Small intestine (tissue), 7 donors: Measurements from ENCODE around the gene RNF227. TPM values are rescaled to one million over a fixed set of nuclear protein-coding genes. Genes with fewer than 3 reads are reported as not detected.

Experiments
- DNase-seq, 2 donors: peaks; one replicate each; pipeline versions ENCODE4 v3.0.0 to v3.0.0-alpha.2; 2013
- FAIRE-seq: peaks from 2 replicates; lab custom pipeline; 2012; peaks lifted over from hg19 to GRCh38; lab: Jason Lieb, UNC
- H3K27ac ChIP-seq, 3 donors: one replicate each; pipeline ENCODE4 v1.5.1; 2013; ENCODE audit warnings: low read length in 2 of 3, mild to moderate bottlenecking in 2 of 3, control low read depth in 1 of 3, inconsistent platforms in 1 of 3, low read depth in 1 of 3, moderate library complexity in 1 of 3
- H3K27me3 ChIP-seq, 3 donors: one replicate each; pipeline ENCODE4 v1.6.1; 2013; ENCODE audit warnings: low read length in 3 of 3, inconsistent platforms in 1 of 3; ENCODE audit not compliant: control insufficient read depth in 3 of 3, insufficient read depth in 3 of 3
- H3K36me3 ChIP-seq, 3 donors: one replicate each; pipeline ENCODE4 v1.6.1; 2013; ENCODE audit warnings: low read length in 3 of 3, inconsistent platforms in 1 of 3, low read depth in 1 of 3, mild to moderate bottlenecking in 1 of 3, moderate library complexity in 1 of 3; ENCODE audit not compliant: control insufficient read depth in 3 of 3, insufficient read depth in 2 of 3
- H3K4me1 ChIP-seq, 3 donors: one replicate each; pipeline ENCODE4 v1.6.1; 2013; ENCODE audit warnings: low read length in 2 of 3, inconsistent platforms in 1 of 3, low read depth in 1 of 3, mild to moderate bottlenecking in 1 of 3, moderate library complexity in 1 of 3; ENCODE audit not compliant: control insufficient read depth in 3 of 3, insufficient read depth in 2 of 3
- H3K4me3 ChIP-seq, 3 donors: one replicate each; pipeline ENCODE4 v1.5.1; 2013; ENCODE audit warnings: low read length in 3 of 3, control low read depth in 1 of 3, inconsistent platforms in 1 of 3, low read depth in 1 of 3, mild to moderate bottlenecking in 1 of 3, moderate library complexity in 1 of 3
- H3K9me3 ChIP-seq, 2 donors: one replicate each; pipeline ENCODE4 v1.6.1; 2013; ENCODE audit warnings: low read depth in 1 of 2, low read length in 1 of 2; ENCODE audit not compliant: control insufficient read depth in 2 of 2, insufficient read depth in 1 of 2
- WGBS, 3 donors: extraction: QIAGEN DNeasy Blood & Tissue Kit; methylation state at CpG; one replicate each; pipeline ENCODE4 v1.1.7; 2013; 5-methylcytosine and 5-hydroxymethylcytosine counted together
- polyA plus RNA-seq, 4 donors: library from polyadenylated mRNA; stranded (reverse) in 3 of 4; unstranded in 1 of 4; fragments of 200-250 nt in 3 of 4; fragments of 120-200 nt in 1 of 4; gene quantifications; one replicate each; pipeline versions ENCODE4 v1.2.1 to v1.2.3, GENCODE V29; 2013
- donor health status: healthy with polysubstance abuse.
- donor health status: control.
- donor health status: control.
- donor health status: Bipolar disorder and iron deficiency.
- donor health status: healthy.

RNF227 gene
- polyA plus RNA-seq, 4 donors = 1.9 to 3.0 (median 2.5) TPM

GRCh38 chr17:7922845-7923628 lies 6.9 kb upstream of the RNF227 start:
- DNase-seq (peak; percentile 78 to 94), FAIRE-seq (no peak)
- H3K4me1 ChIP-seq = peaks cover 0 to 12% (median 6%) of the 10 kb centered on the region in 3 donors
- no peaks in the 10 kb centered on the region for H3K9me3 ChIP-seq
- H3K36me3 ChIP-seq = peaks cover 0 to 2% (median 0%) of the 10 kb centered on the region in 3 donors
- H3K27me3 ChIP-seq = no peaks in the 10 kb centered on the region
- H3K27ac ChIP-seq = peak overlapping the region in 2 of 3 donors; percentile 66 to 85
- H3K4me3 ChIP-seq = peak overlapping the region; percentile 24 to 60 (median 46)
- 19 to 21% (median 19%) methylated on average over 44 to 45 of the region's 45 CpGs for WGBS, 3 donors

- H3K4me3 ChIP-seq = peak overlapping the region; percentile 24 to 60 (median 46)
- WGBS, 3 donors = 21 to 29% (median 29%) methylated on average over 16 of the region's 16 CpGs
- DNase-seq (no peak), FAIRE-seq (no peak)
- no peaks in the 10 kb centered on the region for H3K9me3 ChIP-seq
- H3K4me1 ChIP-seq = peaks cover 0 to 12% (median 6%) of the 10 kb centered on the region in 3 donors
- no peaks in the 10 kb centered on the region for H3K36me3 ChIP-seq
- no peaks in the 10 kb centered on the region for H3K27me3 ChIP-seq
- H3K27ac ChIP-seq = peak overlapping the region in 2 of 3 donors; percentile 66 to 85
Measured at GRCh38 chr17:7922269-7922844, 6.3 kb upstream of the RNF227 start.

- Histone ChIP-seq H3K9me3 (peaks cover 0 to 5% of the 10 kb centered on the region in 2 donors), H3K4me3 (peak overlapping the region in 1 of 3 donors; percentile 63), H3K27me3 (peaks cover 0 to 8% (median 0%) of the 10 kb centered on the region in 3 donors), H3K36me3 (peaks cover 0 to 10% (median 0%) of the 10 kb centered on the region in 3 donors), H3K4me1 (peaks cover 0 to 18% (median 0%) of the 10 kb centered on the region in 3 donors), H3K27ac (peak overlapping the region in 2 of 3 donors; percentile 92 to 95)
- FAIRE-seq = no peak
- peak in 1 of 2 donors; percentile 11 for DNase-seq
- WGBS, 3 donors = 81 to 93% (median 90%) methylated on average over 2 of the region's 2 CpGs
Measured at GRCh38 chr17:7916808-7917207, 719 bp upstream of the RNF227 start.

GRCh38 chr17:7916385-7916682 lies 245 bp upstream of the RNF227 start:
- Histone ChIP-seq H3K4me3 (peak overlapping the region in 2 of 3 donors; percentile 54 to 63), H3K27ac (peak overlapping the region; percentile 92 to 97 (median 95)), H3K4me1 (peaks cover 0 to 18% (median 0%) of the 10 kb centered on the region in 3 donors), H3K27me3 (peaks cover 0 to 8% (median 0%) of the 10 kb centered on the region in 3 donors), H3K9me3 (peaks cover 0 to 5% of the 10 kb centered on the region in 2 donors), H3K36me3 (peaks cover 0 to 14% (median 0%) of the 10 kb centered on the region in 3 donors)
- FAIRE-seq (no peak), DNase-seq (no peak)
- 46 to 52% (median 46%) methylated on average over 12 to 15 of the region's 15 CpGs for WGBS, 3 donors

GRCh38 chr17:7915179-7915610 lies 894 bp downstream of the RNF227 start:
- peak overlapping the region; percentile 72 to 97 (median 83) for H3K27ac ChIP-seq
- DNase-seq (no peak), FAIRE-seq (no peak)
- H3K9me3 ChIP-seq = peaks cover 0 to 5% of the 10 kb centered on the region in 2 donors
- H3K4me3 ChIP-seq = peak overlapping the region; percentile 22 to 54 (median 41)
- peaks cover 0 to 18% (median 0%) of the 10 kb centered on the region in 3 donors for H3K4me1 ChIP-seq
- 1 to 3% (median 2%) methylated on average over 15 of the region's 15 CpGs for WGBS, 3 donors
- peaks cover 0 to 26% (median 6%) of the 10 kb centered on the region in 3 donors for H3K36me3 ChIP-seq
- H3K27me3 ChIP-seq = peaks cover 0 to 8% (median 0%) of the 10 kb centered on the region in 3 donors

GRCh38 chr17:7912927-7913524 lies 3.1 kb downstream of the RNF227 start:
- peaks cover 0 to 5% of the 10 kb centered on the region in 2 donors for H3K9me3 ChIP-seq
- no peak overlapping the region for H3K4me3 ChIP-seq
- 24 to 37% (median 27%) methylated on average over 3 of the region's 3 CpGs for WGBS, 3 donors
- DNase-seq = peak; percentile 77 to 79
- FAIRE-seq = no peak
- peaks cover 0 to 8% (median 0%) of the 10 kb centered on the region in 3 donors for H3K27me3 ChIP-seq
- H3K27ac ChIP-seq = no peak overlapping the region
- H3K36me3 ChIP-seq = peaks cover 6 to 46% (median 7%) of the 10 kb centered on the region in 3 donors
- peaks cover 0 to 18% (median 0%) of the 10 kb centered on the region in 3 donors for H3K4me1 ChIP-seq

GRCh38 chr17:7911116-7911515 lies 5.0 kb downstream of the RNF227 start:
- Histone ChIP-seq H3K4me3 (no peak overlapping the region), H3K4me1 (peaks cover 0 to 10% (median 0%) of the 10 kb centered on the region in 3 donors), H3K36me3 (peaks cover 9 to 65% (median 17%) of the 10 kb centered on the region in 3 donors), H3K27me3 (no peaks in the 10 kb centered on the region), H3K9me3 (peaks cover 0 to 1% of the 10 kb centered on the region in 2 donors), H3K27ac (no peak overlapping the region)
- 75 to 81% (median 77%) methylated on average over 9 of the region's 9 CpGs for WGBS, 3 donors
- no peak for FAIRE-seq
- DNase-seq = no peak

- WGBS, 3 donors = 92 to 96% (median 93%) methylated on average over 13 of the region's 13 CpGs
- Histone ChIP-seq H3K4me1 (peaks cover 0 to 8% (median 0%) of the 10 kb centered on the region in 3 donors), H3K27me3 (no peaks in the 10 kb centered on the region), H3K4me3 (no peak overlapping the region), H3K36me3 (peaks cover 10 to 69% (median 21%) of the 10 kb centered on the region in 3 donors), H3K9me3 (no peaks in the 10 kb centered on the region), H3K27ac (no peak overlapping the region)
- no peak for FAIRE-seq
- no peak for DNase-seq
Measured at GRCh38 chr17:7910711-7911110, 5.4 kb downstream of the RNF227 start.
